ENCODE measurements around the gene PTCD2.

GRCh38 chr5:72397836-72398235 is 77.7 kb downstream of the PTCD2 start:
- no peak for TF ChIP-seq ZNF384 (IDR thresholded peaks at IDR 0.05; ENCODE audit: low read depth, low read length)
- TF ChIP-seq ZNF785 (CRISPR knock-in tag; IDR thresholded peaks at IDR 0.05): no peak
- TF ChIP-seq FOS (IDR thresholded peaks at IDR 0.05; ENCODE audit: extremely low read depth, insufficient read length): no peak
- TF ChIP-seq EZH2 (IDR thresholded peaks at IDR 0.05; ENCODE audit: borderline replicate concordance, low read depth, low read length): no peak
